GM10266 (cell line): ENCODE results near the gene CCDC6.

Source experiments
- DNase-seq: peaks from one replicate; pipeline ENCODE4 v3.0.0; 2012; ENCODE audit errors: extremely low spot score
- CTCF ChIP-seq: IDR thresholded peaks from 2 replicates; pipeline ENCODE4 v1.5.1; 2012; ENCODE audit warnings: mild to moderate bottlenecking, low read depth; ENCODE audit not compliant: control insufficient read depth, insufficient read depth; ENCODE audit errors: missing control alignments

CCDC6 gene

GRCh38 chr10:59741583-59741982 lies 164.8 kb downstream of the CCDC6 start:
- DNase-seq, result no peak
- no peak for TF ChIP-seq CTCF

- TF ChIP-seq CTCF, result no peak
- DNase-seq, result no peak
Observed at GRCh38 chr10:59741048-59741447, 165.3 kb downstream of the CCDC6 start.
